HG03457 (cell line): ENCODE measurements around the gene RAD9A.

Experiments used
- ATAC-seq: cut with Tn5 transposase; IDR thresholded peaks from one replicate; pipeline ENCODE4 v1.9.1; 2021; ENCODE audit warnings: moderate number of reproducible peaks; ENCODE audit not compliant: unreplicated experiment

The RAD9A gene

GRCh38 chr11:67356864-67357561 lies 34.8 kb upstream of the RAD9A start:
- no peak for ATAC-seq

- ATAC-seq = no peak
Observed at GRCh38 chr11:67357831-67358670, 33.7 kb upstream of the RAD9A start.

- no peak for ATAC-seq
Observed at GRCh38 chr11:67364169-67364568, 27.6 kb upstream of the RAD9A start.

GRCh38 chr11:67364783-67365722 lies 26.7 kb upstream of the RAD9A start:
- ATAC-seq = no peak

- no peak for ATAC-seq
Observed at GRCh38 chr11:67365736-67366444, 25.9 kb upstream of the RAD9A start.

- ATAC-seq = no peak
Observed at GRCh38 chr11:67366546-67366945, 25.2 kb upstream of the RAD9A start.

GRCh38 chr11:67366961-67367760 lies 24.6 kb upstream of the RAD9A start:
- no peak for ATAC-seq

GRCh38 chr11:67367761-67368227 lies 24.0 kb upstream of the RAD9A start:
- no peak for ATAC-seq

- ATAC-seq = no peak
Observed at GRCh38 chr11:67368621-67369020, 23.2 kb upstream of the RAD9A start.

- ATAC-seq = no peak
Observed at GRCh38 chr11:67369275-67369674, 22.5 kb upstream of the RAD9A start.

- ATAC-seq = no peak
Observed at GRCh38 chr11:67369801-67370284, 21.9 kb upstream of the RAD9A start.

GRCh38 chr11:67370351-67371076 lies 21.3 kb upstream of the RAD9A start:
- ATAC-seq = no peak

- ATAC-seq = no peak
Observed at GRCh38 chr11:67371189-67371910, 20.4 kb upstream of the RAD9A start.

GRCh38 chr11:67371911-67372320 lies 19.9 kb upstream of the RAD9A start:
- no peak for ATAC-seq

- no peak for ATAC-seq
Observed at GRCh38 chr11:67372321-67372992, 19.3 kb upstream of the RAD9A start.

GRCh38 chr11:67372993-67373647 lies 18.7 kb upstream of the RAD9A start, which contains the start of gene CLCF1:
TSS of gene CLCF1 (minus strand) at chr11:67373598. CDS start at chr11:67373539, 59 bp downstream.
- no peak for ATAC-seq
